HepG2 (cell line): ENCODE measurements around the gene OR2K2. TPM values are rescaled to one million over a fixed set of nuclear protein-coding genes. Genes with fewer than 3 reads are reported as not detected.

Experiments
- CC2D1A ChIP-seq: sonication (generic); formaldehyde crosslinking; IDR thresholded peaks from 2 replicates; pipeline ENCODE4 v1.8.1; 2023; ENCODE audit warnings: mild to moderate bottlenecking, missing genetic modification reagents
- CREB1 ChIP-seq, 2 experiments: fragments of 450-650 bp in 1 of 2; IDR thresholded peaks; 2 replicates each; pipeline ENCODE4 v1.6.1; 2016 to 2017; ENCODE audit warnings: control low read depth in 1 of 2, mild to moderate bottlenecking in 1 of 2, missing compliant biosample characterization in 1 of 2, missing genetic modification characterization in 1 of 2
- GABPA ChIP-seq, 2 experiments: IDR thresholded peaks; 2 replicates each; pipeline ENCODE4 v1.6.1; 2011 to 2016; ENCODE audit warnings: low read depth in 2 of 2, low read length in 1 of 2, missing biosample characterization in 1 of 2, missing genetic modification characterization in 1 of 2
- HDAC1 ChIP-seq: sonication (generic); formaldehyde crosslinking; IDR thresholded peaks from 2 replicates; pipeline ENCODE4 v1.5.1; 2020; ENCODE audit warnings: mild to moderate bottlenecking, missing genetic modification reagents
- HMGA1 ChIP-seq: sonication (generic); formaldehyde crosslinking; conservative IDR thresholded peaks from 2 replicates; pipeline ENCODE4 v1.4.0; 2020; ENCODE audit warnings: missing genetic modification reagents
- HNRNPH1 ChIP-seq: fragments of 200-400 bp; formaldehyde crosslinking; optimal IDR thresholded peaks from 2 replicates; pipeline ENCODE3; 2017; ENCODE audit warnings: mild to moderate bottlenecking, low read depth, low read length
- KDM1A ChIP-seq: IDR thresholded peaks from 2 replicates; pipeline ENCODE4 v1.6.1; 2016; ENCODE audit warnings: missing compliant biosample characterization
- MXI1 ChIP-seq: IDR thresholded peaks from 3 replicates; pipeline ENCODE4 v1.6.1; 2012; ENCODE audit warnings: low read depth, low read length, inconsistent platforms, borderline replicate concordance
- NCOA2 ChIP-seq: sonication (generic); formaldehyde crosslinking; IDR thresholded peaks from 2 replicates; pipeline ENCODE4 v1.8.0; 2022; ENCODE audit warnings: inconsistent platforms
- ONECUT2 ChIP-seq: sonication (generic); formaldehyde crosslinking; IDR thresholded peaks from 2 replicates; pipeline ENCODE4 v1.4.0; 2020; ENCODE audit warnings: missing genetic modification reagents
- POGZ ChIP-seq: sonication (generic); formaldehyde crosslinking; IDR thresholded peaks from 2 replicates; pipeline ENCODE4 v1.4.0; 2020; ENCODE audit warnings: mild to moderate bottlenecking, missing genetic modification reagents
- RBM39 ChIP-seq: fragments of 200-400 bp; formaldehyde crosslinking; IDR thresholded peaks from one replicate; pipeline ENCODE4 v1.6.1; 2018; ENCODE audit warnings: antibody characterized with exemption, mild to moderate bottlenecking, low read depth, low read length; ENCODE audit not compliant: poor library complexity, severe bottlenecking
- SMAD3 ChIP-seq: sonication (generic); formaldehyde crosslinking; IDR thresholded peaks from 2 replicates; pipeline ENCODE4 v1.4.0; 2020; ENCODE audit warnings: missing genetic modification reagents
- SRSF4 ChIP-seq: fragments of 200-400 bp; formaldehyde crosslinking; IDR thresholded peaks from one replicate; pipeline ENCODE4 v1.6.1; 2018; ENCODE audit warnings: mild to moderate bottlenecking, low read depth, low read length, moderate library complexity; ENCODE audit not compliant: poor library complexity, severe bottlenecking
- SSRP1 ChIP-seq: IDR thresholded peaks from 2 replicates; pipeline ENCODE4 v1.6.1; 2016; ENCODE audit warnings: control low read depth
- TP53 ChIP-seq: sonication (generic); formaldehyde crosslinking; conservative IDR thresholded peaks from 2 replicates; pipeline ENCODE4 v1.4.0; 2020; ENCODE audit warnings: missing genetic modification reagents
- ZC3H13 ChIP-seq: sonication (generic); formaldehyde crosslinking; IDR thresholded peaks from 2 replicates; pipeline ENCODE4 v1.8.1; 2023; ENCODE audit warnings: mild to moderate bottlenecking, missing genetic modification reagents, moderate library complexity
- ZKSCAN8 ChIP-seq: IDR thresholded peaks from 2 replicates; pipeline ENCODE4 v1.6.1; 2016; ENCODE audit warnings: borderline replicate concordance, missing genetic modification reagents, missing compliant biosample characterization
- ZNF263 ChIP-seq: sonication (generic); formaldehyde crosslinking; IDR thresholded peaks from 2 replicates; pipeline ENCODE4 v1.4.0; 2020; ENCODE audit warnings: missing genetic modification reagents
- ZNF678 ChIP-seq: sonication (generic); formaldehyde crosslinking; IDR thresholded peaks from 2 replicates; pipeline ENCODE4 v1.4.0; 2020; ENCODE audit warnings: mild to moderate bottlenecking, missing genetic modification reagents
- ZNF839 ChIP-seq: sonication (generic); formaldehyde crosslinking; IDR thresholded peaks from 2 replicates; pipeline ENCODE4 v1.4.0; 2020; ENCODE audit warnings: missing genetic modification reagents, mild to moderate bottlenecking, borderline replicate concordance
- ZSCAN12 ChIP-seq: sonication (generic); formaldehyde crosslinking; IDR thresholded peaks from 2 replicates; pipeline ENCODE4 v1.9.0; 2021; ENCODE audit warnings: mild to moderate bottlenecking, missing genetic modification reagents
- polyA plus RNA-seq, 8 experiments: library from polyadenylated mRNA; depleted of rRNA in 3 of 8; stranded (reverse) in 7 of 8; unstranded in 1 of 8; fragments of >200 nt; fragmentation: Illumina TruSeq in 4 of 8; extraction: Trizol in 4 of 8; gene quantifications; 2 replicates each; pipeline versions ENCODE4 v1.2.1 to v1.2.3, GENCODE V29; 2011 to 2016; ENCODE audit warnings: low read depth in 4 of 8, missing spikeins in 1 of 8, mixed read lengths in 1 of 8; ENCODE audit not compliant: insufficient read depth in 1 of 8
- total RNA-seq, 5 experiments: library from RNA; depleted of rRNA; stranded (reverse); fragments of >200 nt; fragmentation: Illumina TruSeq; extraction: Trizol; gene quantifications; 2 replicates each; pipeline ENCODE4 v1.2.3, GENCODE V29; 2016; ENCODE audit warnings: low read depth in 1 of 5
- TF ChIP-seq, protein P1 (sequence below): sonication (generic); formaldehyde crosslinking; IDR thresholded peaks from 2 replicates; pipeline ENCODE4 v1.8.0; 2022; ENCODE audit warnings: missing genetic modification reagents, mild to moderate bottlenecking, moderate library complexity, borderline replicate concordance
- TF ChIP-seq, protein P2 (sequence below): IDR thresholded peaks from 2 replicates; pipeline ENCODE4 v1.6.1; 2012; ENCODE audit warnings: low read depth, low read length, improper control_type of control experiment
- TF ChIP-seq, protein P3 (sequence below): IDR thresholded peaks from 2 replicates; pipeline ENCODE4 v1.6.1; 2016
- TF ChIP-seq, protein P4 (sequence below): sonication (generic); formaldehyde crosslinking; IDR thresholded peaks from 2 replicates; pipeline ENCODE4 v1.4.0; 2020; ENCODE audit warnings: missing genetic modification reagents

OR2K2 gene
- total and polyA plus RNA-seq, 2 of the 13 experiments (the other 11 are each of a cell fraction or from before 2014, with no cell fraction given), result not detected

DNA sequence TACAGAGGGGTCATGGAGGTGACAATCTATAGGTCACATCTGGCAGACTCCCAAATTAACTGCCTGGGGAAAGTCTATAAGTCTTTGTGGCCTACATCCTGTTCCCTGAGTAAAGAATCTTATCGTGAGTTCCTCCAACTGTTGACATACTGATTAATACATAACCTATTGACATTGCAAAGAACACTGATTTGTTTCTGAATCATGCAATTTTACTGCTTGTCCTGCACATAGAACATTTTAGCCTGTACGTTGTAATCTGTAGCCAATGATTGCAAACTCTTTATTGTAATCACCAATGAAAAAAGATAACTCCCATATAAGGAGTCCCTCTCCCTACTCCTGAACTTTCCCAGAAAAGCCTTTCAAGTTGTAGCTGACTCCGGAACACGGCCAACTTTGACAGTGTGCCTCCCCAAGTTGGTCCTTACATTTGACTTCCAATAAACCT, 18.8 kb upstream of the OR2K2 start (continued):
- TF ChIP-seq, protein P1, sequence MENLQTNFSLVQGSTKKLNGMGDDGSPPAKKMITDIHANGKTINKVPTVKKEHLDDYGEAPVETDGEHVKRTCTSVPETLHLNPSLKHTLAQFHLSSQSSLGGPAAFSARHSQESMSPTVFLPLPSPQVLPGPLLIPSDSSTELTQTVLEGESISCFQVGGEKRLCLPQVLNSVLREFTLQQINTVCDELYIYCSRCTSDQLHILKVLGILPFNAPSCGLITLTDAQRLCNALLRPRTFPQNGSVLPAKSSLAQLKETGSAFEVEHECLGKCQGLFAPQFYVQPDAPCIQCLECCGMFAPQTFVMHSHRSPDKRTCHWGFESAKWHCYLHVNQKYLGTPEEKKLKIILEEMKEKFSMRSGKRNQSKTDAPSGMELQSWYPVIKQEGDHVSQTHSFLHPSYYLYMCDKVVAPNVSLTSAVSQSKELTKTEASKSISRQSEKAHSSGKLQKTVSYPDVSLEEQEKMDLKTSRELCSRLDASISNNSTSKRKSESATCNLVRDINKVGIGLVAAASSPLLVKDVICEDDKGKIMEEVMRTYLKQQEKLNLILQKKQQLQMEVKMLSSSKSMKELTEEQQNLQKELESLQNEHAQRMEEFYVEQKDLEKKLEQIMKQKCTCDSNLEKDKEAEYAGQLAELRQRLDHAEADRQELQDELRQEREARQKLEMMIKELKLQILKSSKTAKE, result 0 out of 2 replicates have a peak, but pooled peaks have one; percentile 50
- TF ChIP-seq ZKSCAN8 (CRISPR knock-in tag), result no peak; the same call in 1 of the 2 replicates
- peak; percentile 29; the same call in 1 of the 3 replicates for TF ChIP-seq MXI1
- no peak for TF ChIP-seq ZC3H13 (CRISPR knock-in tag)
- TF ChIP-seq KDM1A (CRISPR knock-in tag), result peak; percentile 97
- no peak for TF ChIP-seq CREB1 (IDR thresholded peaks at IDR 0.05)
- peak; percentile 74 for TF ChIP-seq CREB1 (CRISPR knock-in tag; IDR thresholded peaks at IDR 0.05)
- TF ChIP-seq ONECUT2 (CRISPR knock-in tag), result peak; percentile 88
- no peak for TF ChIP-seq ZNF263 (CRISPR knock-in tag)
- TF ChIP-seq HMGA1, result no peak
- TF ChIP-seq HNRNPH1, result no peak
- TF ChIP-seq ZNF839 (CRISPR knock-in tag), result no peak
- TF ChIP-seq SRSF4, result no peak
- no peak for TF ChIP-seq CC2D1A (CRISPR knock-in tag)
- TF ChIP-seq ZSCAN12 (CRISPR knock-in tag), result no peak
- TF ChIP-seq SMAD3 (CRISPR knock-in tag), result peak; percentile 84
- TF ChIP-seq, protein P2, sequence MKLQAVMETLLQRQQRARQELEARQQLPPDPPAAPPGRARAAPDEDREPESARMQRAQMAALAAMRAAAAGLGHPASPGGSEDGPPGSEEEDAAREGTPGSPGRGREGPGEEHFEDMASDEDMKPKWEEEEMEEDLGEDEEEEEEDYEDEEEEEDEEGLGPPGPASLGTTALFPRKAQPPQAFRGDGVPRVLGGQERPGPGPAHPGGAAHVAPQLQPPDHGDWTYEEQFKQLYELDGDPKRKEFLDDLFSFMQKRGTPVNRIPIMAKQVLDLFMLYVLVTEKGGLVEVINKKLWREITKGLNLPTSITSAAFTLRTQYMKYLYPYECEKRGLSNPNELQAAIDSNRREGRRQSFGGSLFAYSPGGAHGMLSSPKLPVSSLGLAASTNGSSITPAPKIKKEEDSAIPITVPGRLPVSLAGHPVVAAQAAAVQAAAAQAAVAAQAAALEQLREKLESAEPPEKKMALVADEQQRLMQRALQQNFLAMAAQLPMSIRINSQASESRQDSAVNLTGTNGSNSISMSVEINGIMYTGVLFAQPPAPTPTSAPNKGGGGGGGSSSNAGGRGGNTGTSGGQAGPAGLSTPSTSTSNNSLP, result peak; percentile 99
- TF ChIP-seq, protein P3, sequence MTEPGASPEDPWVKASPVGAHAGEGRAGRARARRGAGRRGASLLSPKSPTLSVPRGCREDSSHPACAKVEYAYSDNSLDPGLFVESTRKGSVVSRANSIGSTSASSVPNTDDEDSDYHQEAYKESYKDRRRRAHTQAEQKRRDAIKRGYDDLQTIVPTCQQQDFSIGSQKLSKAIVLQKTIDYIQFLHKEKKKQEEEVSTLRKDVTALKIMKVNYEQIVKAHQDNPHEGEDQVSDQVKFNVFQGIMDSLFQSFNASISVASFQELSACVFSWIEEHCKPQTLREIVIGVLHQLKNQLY (CRISPR knock-in tag), result no peak
- TF ChIP-seq, protein P4, sequence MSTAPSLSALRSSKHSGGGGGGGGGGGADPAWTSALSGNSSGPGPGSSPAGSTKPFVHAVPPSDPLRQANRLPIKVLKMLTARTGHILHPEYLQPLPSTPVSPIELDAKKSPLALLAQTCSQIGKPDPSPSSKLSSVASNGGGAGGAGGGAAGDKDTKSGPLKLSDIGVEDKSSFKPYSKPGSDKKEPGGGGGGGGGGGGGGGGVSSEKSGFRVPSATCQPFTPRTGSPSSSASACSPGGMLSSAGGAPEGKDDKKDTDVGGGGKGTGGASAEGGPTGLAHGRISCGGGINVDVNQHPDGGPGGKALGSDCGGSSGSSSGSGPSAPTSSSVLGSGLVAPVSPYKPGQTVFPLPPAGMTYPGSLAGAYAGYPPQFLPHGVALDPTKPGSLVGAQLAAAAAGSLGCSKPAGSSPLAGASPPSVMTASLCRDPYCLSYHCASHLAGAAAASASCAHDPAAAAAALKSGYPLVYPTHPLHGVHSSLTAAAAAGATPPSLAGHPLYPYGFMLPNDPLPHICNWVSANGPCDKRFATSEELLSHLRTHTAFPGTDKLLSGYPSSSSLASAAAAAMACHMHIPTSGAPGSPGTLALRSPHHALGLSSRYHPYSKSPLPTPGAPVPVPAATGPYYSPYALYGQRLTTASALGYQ, result peak; percentile 97
- TF ChIP-seq HDAC1, result peak; percentile 90
- no peak for TF ChIP-seq ZNF678
- TF ChIP-seq NCOA2 (CRISPR knock-in tag), result peak; percentile 83
- TF ChIP-seq GABPA (IDR thresholded peaks at IDR 0.05; ENCODE audit: low read depth, low read length), result no peak
- peak; percentile 41; the same call in 1 of the 2 replicates for TF ChIP-seq GABPA (CRISPR knock-in tag; IDR thresholded peaks at IDR 0.05; ENCODE audit: low read depth)
- TF ChIP-seq RBM39, result no peak
- TF ChIP-seq POGZ, result no peak
- no peak for TF ChIP-seq TP53 (CRISPR knock-in tag)
- TF ChIP-seq SSRP1 (CRISPR knock-in tag), result no peak
